Heart right ventricle (tissue), 16 donors: ENCODE data around the gene DOK1. TPM values are rescaled to one million over a fixed set of nuclear protein-coding genes. Genes with fewer than 3 reads are reported as not detected.

Experiments
- ATAC-seq, 8 donors: fragments of 200-7000 bp; cut with Tn5 transposase; one replicate each; pipeline ENCODE4 v1.9.1; 2020; ENCODE audit warnings: mild to moderate bottlenecking in 8 of 8, moderate library complexity in 8 of 8, moderate number of reproducible peaks in 1 of 8
- DNase-seq, 2 donors: peaks; one replicate each; pipeline ENCODE4 v3.0.0-alpha.2; 2020
- H3K27ac ChIP-seq, 10 donors: fragments of 200-600 bp; sonication (generic) in 2 of 10; one replicate each; pipeline versions ENCODE4 v1.5.0 to v1.8.0; 2020 to 2022; ENCODE audit warnings: mild to moderate bottlenecking in 3 of 10
- H3K27me3 ChIP-seq, 7 donors: fragments of 200-600 bp; one replicate each; pipeline ENCODE4 v1.8.0; 2021 to 2022; ENCODE audit warnings: mild to moderate bottlenecking in 2 of 7
- H3K36me3 ChIP-seq, 9 donors: fragments of 200-600 bp; sonication (generic) in 1 of 9; one replicate each; pipeline versions ENCODE4 v1.5.0 to v1.8.0; 2020 to 2022; ENCODE audit warnings: mild to moderate bottlenecking in 2 of 9
- H3K4me1 ChIP-seq, 9 donors: fragments of 200-600 bp; sonication (generic) in 1 of 9; one replicate each; pipeline versions ENCODE4 v1.5.0 to v1.8.0; 2020 to 2022; ENCODE audit warnings: mild to moderate bottlenecking in 4 of 9
- H3K4me3 ChIP-seq, 10 donors: fragments of 200-600 bp; sonication (generic) in 2 of 10; one replicate each; pipeline versions ENCODE4 v1.5.0 to v1.8.0; 2020 to 2022; ENCODE audit warnings: mild to moderate bottlenecking in 7 of 10, moderate library complexity in 2 of 10
- H3K9me3 ChIP-seq, 11 donors: fragments of 200-600 bp in 10 of 11; sonication (generic) in 2 of 11; one replicate each; pipeline versions ENCODE4 v1.5.0 to v1.8.0; 2013 to 2022; ENCODE audit warnings: mild to moderate bottlenecking in 2 of 11, control low read depth in 1 of 11, moderate library complexity in 1 of 11
- CTCF ChIP-seq, 9 donors: fragments of 200-600 bp; sonication (generic) in 2 of 9; IDR thresholded peaks; one replicate each; pipeline versions ENCODE4 v1.5.0 to v1.8.0; 2021 to 2022; ENCODE audit warnings: antibody characterized with exemption in 9 of 9, mild to moderate bottlenecking in 5 of 9, moderate library complexity in 1 of 9
- WGBS, 2 donors: extraction: QIAGEN DNeasy Blood & Tissue Kit; methylation state at CpG; one replicate each; pipeline ENCODE4 v1.1.7; 2013; ENCODE audit warnings: inconsistent platforms in 1 of 2; 5-methylcytosine and 5-hydroxymethylcytosine counted together
- intact Hi-C, 10 donors: fragments of 100-400 bp; cut with DNase I; formaldehyde crosslinking; loops; one replicate each; pipeline versions ENCODE4 v1.11.1 to v1.14.2; 2022
- polyA plus RNA-seq, 2 donors: library from polyadenylated mRNA; stranded (reverse); fragments of 200-250 nt; gene quantifications; one replicate each; pipeline ENCODE4 v1.2.3, GENCODE V29; 2013
- total RNA-seq, 10 donors: library from RNA; stranded (reverse); fragmentation: NEBNext Ultra II Directional in 3 of 10; extraction: Animal tissue kit (Norgen Biotek cat#: 25700) in 3 of 10; gene quantifications; one replicate each; pipeline versions ENCODE4 v1.2.1 to v1.2.4, GENCODE V29; 2021 to 2023
- donor health status: Arrhythmogenic right ventricular cardiomyopathy.
- donor health status: ischemic (EF 13 %, LVEDD 7.1; RV severe dilation, severe dysfunction).
- donor health status: healthy with polysubstance abuse.
- donor health status: DM: no; HTN: yes; CAD: no.
- donor health status: DM: no; HTN: no; CAD: no.
- donor health status: ischemic (EF 25% LVEDD 6.9; RV normal size, moderate dysfunction).
- donor health status: ischemic (EF 25% LVEDD 5.7; RV mildly dilated, moderate dysfunction).
- donor health status: healthy.
- donor health status: DM: yes; HTN: yes; CAD: no.
- donor health status: Ischemic cardiomyopathy.
- donor health status: ischemic (EF 35%, LVEDD 5.7; RV mildly dilated, moderate dysfunction).
- donor health status: nonischemic (EF 11% LVEDD 7.7; RV severe dilation, severe dysfunction).
- donor health status: DM: yes; HTN: yes; CAD: no.
- donor health status: PGD.
- donor health status: ischemic (EF 29% LVEDD 5.4; RV normal size, mild dysfunction).
- donor health status: nonischemic (EF 23%, LVEDD 6.1; RV moderate dilation, normal function).

The DOK1 gene
- total and polyA plus RNA-seq, 12 donors, result 1.9 to 7.7 (median 3.5) TPM

GRCh38 chr2:74512744-74513604 lies 41.5 kb upstream of the DOK1 start:
- Histone ChIP-seq H3K27me3 (peaks cover 45 to 96% (median 85%) of the 10 kb centered on the region in 7 donors), H3K27ac (no peak overlapping the region), H3K4me3 (no peak overlapping the region), H3K4me1 (peaks cover 8 to 39% (median 33%) of the 10 kb centered on the region in 9 donors), H3K9me3 (no peaks in the 10 kb centered on the region), H3K36me3 (no peaks in the 10 kb centered on the region)
- no peak for DNase-seq
- WGBS, 2 donors, result 5 to 7% methylated on average over 32 to 36 of the region's 36 CpGs
- no peak for ATAC-seq
- intact Hi-C loops, result no loop called here
- TF ChIP-seq CTCF (IDR thresholded peaks at IDR 0.05), result no peak

- no peak for ATAC-seq
- no peaks in the 10 kb centered on the region for H3K36me3 ChIP-seq
- WGBS, 2 donors, result 2 to 6% methylated on average over 51 to 52 of the region's 52 CpGs
- intact Hi-C loops, result no loop called here
- peak overlapping the region in 2 of 10 donors; percentile 14 to 24 for H3K4me3 ChIP-seq
- TF ChIP-seq CTCF (IDR thresholded peaks at IDR 0.05), result no peak
- no peak overlapping the region for H3K27ac ChIP-seq
- H3K27me3 ChIP-seq, result peaks cover 46 to 100% (median 93%) of the 10 kb centered on the region in 7 donors
- DNase-seq, result no peak
- peaks cover 8 to 34% (median 29%) of the 10 kb centered on the region in 9 donors for H3K4me1 ChIP-seq
- H3K9me3 ChIP-seq, result no peaks in the 10 kb centered on the region
Observed at GRCh38 chr2:74513605-74514367, 40.7 kb upstream of the DOK1 start.

- H3K27me3 ChIP-seq, result peaks cover 51 to 100% (median 100%) of the 10 kb centered on the region in 7 donors
- H3K4me1 ChIP-seq, result peaks cover 8 to 34% (median 29%) of the 10 kb centered on the region in 9 donors
- no peak within 1 kb of the TSS for H3K27ac ChIP-seq
- intact Hi-C loops, result no loop called here
- TF ChIP-seq CTCF (IDR thresholded peaks at IDR 0.05), result no peak
- WGBS, 2 donors, result 2 to 4% methylated on average over 67 to 82 of the region's 82 CpGs
- ATAC-seq (peak in 1 of 8 donors; percentile 5), DNase-seq (no peak)
- H3K36me3 ChIP-seq, result no peaks in the 10 kb centered on the region
- no peaks in the 10 kb centered on the region for H3K9me3 ChIP-seq
- peak within 1 kb of the TSS in 3 of 10 donors; percentile 14 to 51 (median 24) for H3K4me3 ChIP-seq
Observed at GRCh38 chr2:74514368-74515270, 39.9 kb upstream of the DOK1 start, which contains the start of gene TLX2. Gene TLX2, plus strand, starts transcription at chr2:74514450. Its CDS starts 357 bp downstream, at chr2:74514807.
